Neutrophil (primary cell): ENCODE results near the gene GMDS.

ENCODE experiments used
- H3K27ac ChIP-seq: fragments of 200-600 bp; sonication (generic); 2 replicates; pipeline ENCODE4 v1.5.1; 2016; ENCODE audit warnings: mild to moderate bottlenecking, moderate library complexity
- H3K27me3 ChIP-seq: fragments of 200-600 bp; sonication (generic); 2 replicates; pipeline ENCODE4 v1.6.0; 2016; ENCODE audit warnings: mild to moderate bottlenecking
- H3K36me3 ChIP-seq: fragments of 200-600 bp; sonication (generic); 2 replicates; pipeline ENCODE4 v1.5.1; 2017
- H3K4me1 ChIP-seq, 2 experiments: fragments of 200-600 bp in 1 of 2; sonication (generic) in 1 of 2; 1 replicate in 1 of 2; 2 replicates in 1 of 2; pipeline versions ENCODE4 v1.5.1 to v1.6.1; 2013 to 2016; ENCODE audit warnings: low read depth in 1 of 2, low read length in 1 of 2, mild to moderate bottlenecking in 1 of 2, moderate library complexity in 1 of 2; ENCODE audit not compliant: control insufficient read depth in 1 of 2, insufficient read depth in 1 of 2
- H3K4me3 ChIP-seq, 2 experiments: fragments of 200-600 bp in 1 of 2; sonication (generic) in 1 of 2; 1 replicate in 1 of 2; 2 replicates in 1 of 2; pipeline ENCODE4 v1.5.1; 2013 to 2016; ENCODE audit warnings: low read depth in 1 of 2, low read length in 1 of 2, mild to moderate bottlenecking in 1 of 2, moderate library complexity in 1 of 2
- H3K9me3 ChIP-seq: fragments of 200-600 bp; sonication (generic); 2 replicates; pipeline ENCODE4 v1.5.1; 2016
- CTCF ChIP-seq: fragments of 200-600 bp; sonication (generic); IDR thresholded peaks from 2 replicates; pipeline ENCODE4 v1.5.1; 2016; ENCODE audit warnings: antibody characterized with exemption

The GMDS gene

GRCh38 chr6:1605893-1606779 is 639.3 kb downstream of the GMDS start:
- Histone ChIP-seq H3K9me3 (no peaks in the 10 kb centered on the region), H3K27me3 (peaks cover 99% of the 10 kb centered on the region), H3K27ac (no peak overlapping the region), H3K4me1 (peaks cover 46 to 60% of the 10 kb centered on the region in 2 experiments), H3K36me3 (no peaks in the 10 kb centered on the region), H3K4me3 (no peak overlapping the region)
- no peak for TF ChIP-seq CTCF

- peaks cover 42 to 52% of the 10 kb centered on the region in 2 experiments for H3K4me1 ChIP-seq
- H3K27me3 ChIP-seq, result peaks cover 99% of the 10 kb centered on the region
- H3K4me3 ChIP-seq, result peak overlapping the region; percentile 45 to 75
- H3K27ac ChIP-seq, result no peak overlapping the region
- no peaks in the 10 kb centered on the region for H3K9me3 ChIP-seq
- no peaks in the 10 kb centered on the region for H3K36me3 ChIP-seq
- no peak for TF ChIP-seq CTCF
These were observed 640.2 kb downstream of the GMDS start for GRCh38 chr6:1605004-1605892.

- Histone ChIP-seq H3K4me3 (peak overlapping the region; percentile 45 to 75), H3K9me3 (no peaks in the 10 kb centered on the region), H3K27ac (no peak overlapping the region), H3K27me3 (peaks cover 100% of the 10 kb centered on the region), H3K4me1 (peaks cover 42 to 51% of the 10 kb centered on the region in 2 experiments), H3K36me3 (no peaks in the 10 kb centered on the region)
- peak; percentile 77 for TF ChIP-seq CTCF
These were observed 641.0 kb downstream of the GMDS start for GRCh38 chr6:1604158-1605003.

- Histone ChIP-seq H3K27me3 (peaks cover 100% of the 10 kb centered on the region), H3K9me3 (no peaks in the 10 kb centered on the region), H3K36me3 (no peaks in the 10 kb centered on the region), H3K4me3 (no peak overlapping the region), H3K4me1 (peaks cover 35 to 44% of the 10 kb centered on the region in 2 experiments), H3K27ac (no peak overlapping the region)
- TF ChIP-seq CTCF, result no peak
These were observed 641.7 kb downstream of the GMDS start for GRCh38 chr6:1603708-1604107.
